ENCODE results near the gene ZNF444. TPM values are rescaled to one million over a fixed set of nuclear protein-coding genes. Genes with fewer than 3 reads are reported as not detected.
A peak's percentile ranks its signal among the peaks of the same experiment; 100 is the strongest.
"Not testable (repeated sequence)": the region's sequence is repeated elsewhere in the genome, so short reads cannot be mapped to it uniquely, and the experiment has no call there.

ZNF444 gene
- total RNA-seq, 2 donors from 2014 or later: 25.9 to 37.3 TPM

DNA sequence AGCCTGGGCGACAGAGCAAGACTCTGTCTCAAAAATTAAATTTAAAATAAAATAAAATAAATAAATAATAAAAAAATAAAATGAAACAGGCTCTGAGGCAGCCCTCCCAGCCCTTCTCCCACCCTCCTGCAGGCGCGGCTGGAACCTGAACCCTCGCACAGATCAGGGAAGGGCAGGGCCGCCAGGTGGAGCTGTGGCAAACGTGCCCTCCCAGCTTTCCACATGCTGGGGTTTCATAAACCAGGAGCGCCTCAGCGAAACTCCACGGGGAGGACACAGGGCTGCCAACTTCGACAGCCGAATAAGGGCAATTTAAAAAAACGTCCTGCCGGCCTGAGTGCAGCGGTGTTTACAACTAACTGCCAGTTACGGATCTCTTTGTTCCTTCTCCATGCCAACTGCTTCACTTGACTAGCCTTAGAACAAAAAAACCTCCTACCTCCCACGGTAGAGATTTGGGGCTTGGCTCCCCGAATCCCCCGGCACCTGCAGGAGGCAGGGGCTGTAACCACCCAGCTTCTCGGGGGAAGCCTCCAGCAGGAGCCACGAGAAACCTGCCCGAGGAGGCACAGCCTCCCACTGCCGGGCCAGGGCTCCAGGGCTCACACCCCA lies 35.9 kb upstream of the ZNF444 start:
- peak in 1 of 2 donors; percentile 52 for DNase-seq (ENCODE audit: low spot score in 2 of 2)
- Mint-ChIP-seq H3K36me3 (peaks cover 0 to 5% of the 10 kb centered on the region in 2 donors), H3K27ac (peak overlapping the region in 1 of 2 donors; percentile 67), H3K9me3 (no peaks in the 10 kb centered on the region)
- ATAC-seq: peak; percentile 74 to 79

GRCh38 chr19:56105831-56106396 lies 35.2 kb upstream of the ZNF444 start:
- H3K27ac Mint-ChIP-seq: peak overlapping the region; percentile 65 to 67
- not testable (repeated sequence) for H3K36me3 Mint-ChIP-seq; ATAC-seq; H3K9me3 Mint-ChIP-seq; DNase-seq (ENCODE audit: low spot score in 2 of 2)

GRCh38 chr19:56106397-56106849 lies 34.7 kb upstream of the ZNF444 start:
- DNase-seq (ENCODE audit: low spot score in 2 of 2) (no peak), ATAC-seq (no peak)
- Mint-ChIP-seq H3K9me3 (no peaks in the 10 kb centered on the region), H3K36me3 (peaks cover 0 to 5% of the 10 kb centered on the region in 2 donors), H3K27ac (peak overlapping the region; percentile 65 to 67)

DNA sequence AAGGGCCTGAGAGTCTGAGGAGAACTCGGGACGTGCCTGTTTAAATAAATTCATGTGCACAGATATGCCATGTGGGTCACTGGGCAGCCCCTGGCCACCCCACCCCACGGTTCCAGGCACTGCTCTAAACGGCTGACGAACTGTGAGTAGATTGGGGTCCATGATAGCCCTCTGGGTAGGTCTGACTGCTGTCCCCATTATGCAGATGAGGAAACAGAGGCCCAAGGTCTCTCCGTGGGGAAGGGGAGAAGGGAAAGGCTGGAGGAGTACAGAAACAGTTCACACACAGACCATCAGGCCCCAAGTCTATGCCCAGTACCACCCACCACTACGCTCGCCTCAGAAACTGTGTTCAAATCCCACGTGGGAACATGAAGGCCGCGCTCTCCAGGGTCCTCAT lies 34.1 kb upstream of the ZNF444 start:
- Mint-ChIP-seq H3K9me3 (no peaks in the 10 kb centered on the region), H3K27ac (no peak overlapping the region), H3K36me3 (peaks cover 0 to 5% of the 10 kb centered on the region in 2 donors)
- DNase-seq (ENCODE audit: low spot score in 2 of 2) (no peak), ATAC-seq (no peak)

DNA sequence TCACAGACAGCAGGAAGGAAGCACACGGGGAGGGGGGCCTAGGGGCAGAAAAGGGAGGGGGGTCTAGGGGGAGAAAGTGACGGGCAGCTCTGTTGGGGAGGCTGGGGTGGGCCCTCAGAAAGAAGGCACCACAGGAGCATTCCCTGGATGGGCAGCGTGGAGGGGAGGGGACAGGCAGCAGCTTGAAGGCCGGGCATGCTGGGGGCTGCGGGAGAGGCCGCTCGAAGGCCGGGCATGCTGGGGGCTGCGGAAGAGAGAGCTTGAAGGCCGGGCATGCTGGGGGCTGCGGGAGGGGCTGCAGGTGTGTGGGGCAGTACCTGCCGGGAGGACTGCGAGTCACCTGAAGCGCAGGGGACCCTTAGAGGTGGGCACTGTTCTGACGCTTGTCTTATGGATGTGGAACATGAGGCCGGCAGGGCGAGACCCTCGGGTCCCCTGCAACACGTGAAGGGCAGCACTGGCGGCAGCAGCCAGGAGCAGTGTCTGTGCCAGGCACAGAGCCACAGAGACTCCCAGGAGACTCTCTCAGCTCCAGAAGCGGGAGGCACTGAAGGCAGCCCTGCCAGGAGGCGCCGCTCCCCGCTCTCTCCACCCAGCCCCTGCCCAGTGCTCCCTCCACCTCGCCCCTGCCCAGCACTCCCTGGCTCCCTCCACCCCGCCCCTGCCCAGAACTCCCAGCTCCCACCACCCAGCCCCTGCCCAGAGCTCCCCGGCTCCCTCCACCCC lies 33.3 kb upstream of the ZNF444 start:
- Mint-ChIP-seq H3K9me3 (no peaks in the 10 kb centered on the region), H3K27ac (peak overlapping the region in 1 of 2 donors; percentile 51), H3K36me3 (peaks cover 0 to 5% of the 10 kb centered on the region in 2 donors)
- DNase-seq (ENCODE audit: low spot score in 2 of 2) (no peak), ATAC-seq (no peak)

- peaks cover 0 to 5% of the 10 kb centered on the region in 2 donors for H3K36me3 Mint-ChIP-seq
- no peaks in the 10 kb centered on the region for H3K9me3 Mint-ChIP-seq
- peak overlapping the region; percentile 51 to 93 for H3K27ac Mint-ChIP-seq
- DNase-seq (ENCODE audit: low spot score in 2 of 2): no peak
- no peak for ATAC-seq
Measured at GRCh38 chr19:56108447-56109195, 32.5 kb upstream of the ZNF444 start.

DNA sequence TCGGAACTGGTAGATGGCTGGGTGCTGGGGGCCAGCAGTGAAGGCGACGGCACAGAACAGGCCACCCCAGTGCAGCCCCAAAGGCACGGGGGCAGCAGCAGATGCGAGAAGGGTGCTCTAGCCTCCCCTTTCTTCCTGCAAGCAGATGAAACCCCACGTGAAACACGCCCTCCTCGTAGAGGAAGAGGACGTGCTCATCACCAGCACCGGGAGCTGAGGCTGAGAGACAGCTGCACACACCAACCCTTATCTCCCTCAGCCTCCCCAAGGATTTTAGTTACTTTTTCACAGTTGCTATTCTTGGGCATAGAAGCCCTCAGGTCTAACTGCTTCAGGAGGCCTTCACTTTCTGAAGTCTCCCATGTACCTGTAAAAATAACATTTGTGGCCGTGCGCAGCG lies 31.9 kb upstream of the ZNF444 start:
- Mint-ChIP-seq H3K36me3 (peaks cover 0 to 5% of the 10 kb centered on the region in 2 donors), H3K9me3 (no peaks in the 10 kb centered on the region), H3K27ac (no peak overlapping the region)
- DNase-seq (ENCODE audit: low spot score in 2 of 2) (no peak), ATAC-seq (no peak)

DNA sequence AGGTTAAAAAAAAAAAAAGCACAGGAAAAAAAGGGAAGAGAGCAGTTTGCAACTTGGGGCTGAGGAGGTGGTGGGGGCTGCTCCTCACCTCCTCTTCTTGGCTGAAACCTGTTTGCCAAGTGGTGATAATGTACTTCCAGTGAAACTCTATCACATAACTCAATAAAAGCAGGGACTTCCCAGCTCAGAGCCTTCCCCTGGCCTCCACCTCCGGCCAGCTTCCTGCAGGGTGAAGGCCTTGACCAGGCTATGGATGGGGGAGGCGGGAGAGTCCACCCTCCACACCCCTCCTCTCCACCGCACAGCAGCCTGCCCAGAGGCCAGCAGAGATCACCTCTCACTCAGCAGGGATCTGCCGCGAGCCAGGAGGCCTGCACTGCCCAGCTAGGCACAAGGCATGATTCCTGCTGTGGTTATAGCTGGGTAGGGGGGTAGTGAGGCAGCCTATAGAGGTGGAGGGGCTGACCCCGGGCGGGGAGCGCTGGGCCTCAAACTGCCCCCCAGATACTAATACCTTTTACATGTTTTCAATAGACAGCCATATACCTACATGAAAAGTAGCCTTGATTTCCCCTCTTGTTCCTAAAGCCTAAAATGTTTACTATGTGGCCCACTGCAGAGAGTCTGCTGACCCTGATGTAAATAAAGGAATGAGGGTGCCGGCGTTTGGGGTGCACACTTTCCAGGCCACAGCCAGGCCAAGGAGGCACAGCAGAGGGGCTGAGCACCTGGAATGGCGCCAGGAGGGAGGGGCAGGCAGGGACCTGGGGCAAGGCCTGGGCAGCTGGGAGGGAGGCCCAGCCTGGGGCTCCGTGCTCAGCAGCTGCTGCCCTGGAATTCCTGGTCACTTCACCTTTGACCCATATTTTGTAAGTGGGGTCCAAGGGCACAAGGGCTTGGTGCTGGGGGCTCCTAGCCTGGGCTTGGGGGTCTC lies 30.3 kb upstream of the ZNF444 start:
- DNase-seq (ENCODE audit: low spot score in 2 of 2): no peak
- Mint-ChIP-seq H3K36me3 (peaks cover 0 to 5% of the 10 kb centered on the region in 2 donors), H3K9me3 (no peaks in the 10 kb centered on the region), H3K27ac (peak overlapping the region in 1 of 2 donors; percentile 51)
- no peak for ATAC-seq

DNA sequence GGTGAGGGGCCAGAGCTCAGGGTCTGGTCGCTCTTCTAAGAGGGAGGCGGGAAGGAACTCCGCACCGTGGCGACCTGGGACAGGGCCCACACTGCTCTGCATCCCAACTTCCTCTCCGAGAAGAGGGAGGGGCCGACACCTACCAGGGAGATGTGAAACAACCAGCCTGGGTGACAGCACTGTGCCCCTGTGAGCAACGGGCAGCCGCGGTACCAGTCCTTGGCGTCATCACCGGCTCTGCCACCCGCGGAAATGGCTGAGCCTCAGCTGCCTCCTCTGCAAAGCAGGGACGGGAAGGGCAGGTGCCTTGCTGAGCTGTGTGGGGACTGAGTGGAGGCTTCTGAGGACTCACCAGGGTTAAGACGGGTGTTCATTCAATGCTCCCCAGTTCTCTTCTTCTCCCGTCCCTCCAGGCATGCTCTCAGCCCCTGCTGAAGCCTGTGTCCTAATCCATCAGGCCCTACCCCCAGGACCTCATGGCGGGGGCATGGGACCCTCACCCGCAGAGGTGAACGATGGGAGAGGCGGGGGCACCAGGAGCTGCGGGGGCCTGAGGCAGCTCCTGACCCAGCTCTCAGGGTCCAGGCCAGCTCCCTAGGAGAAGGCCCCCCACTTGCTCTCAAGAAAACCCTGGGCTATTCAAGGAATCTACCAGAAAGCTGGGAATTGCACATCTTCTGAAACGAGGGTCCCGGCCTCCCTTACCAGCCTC lies 29.3 kb upstream of the ZNF444 start:
- Mint-ChIP-seq H3K9me3 (no peaks in the 10 kb centered on the region), H3K27ac (peak overlapping the region in 1 of 2 donors; percentile 51), H3K36me3 (no peaks in the 10 kb centered on the region)
- peak; percentile 38 to 73 for DNase-seq (ENCODE audit: low spot score in 2 of 2)
- peak; percentile 84 to 97 for ATAC-seq

GRCh38 chr19:56112313-56112709 lies 28.8 kb upstream of the ZNF444 start:
- ATAC-seq (no peak), DNase-seq (ENCODE audit: low spot score in 2 of 2) (no peak)
- Mint-ChIP-seq H3K9me3 (no peaks in the 10 kb centered on the region), H3K36me3 (no peaks in the 10 kb centered on the region), H3K27ac (peak overlapping the region; percentile 51 to 69)

GRCh38 chr19:56113074-56113632 lies 27.9 kb upstream of the ZNF444 start:
- peak overlapping the region in 1 of 2 donors; percentile 51 for H3K27ac Mint-ChIP-seq
- no peak for ATAC-seq
- no peak for DNase-seq (ENCODE audit: low spot score in 2 of 2)
- no peaks in the 10 kb centered on the region for H3K9me3 Mint-ChIP-seq
- H3K36me3 Mint-ChIP-seq: no peaks in the 10 kb centered on the region

- DNase-seq (ENCODE audit: low spot score in 2 of 2) (no peak), ATAC-seq (no peak)
- no peaks in the 10 kb centered on the region for H3K9me3 Mint-ChIP-seq
- peak overlapping the region; percentile 60 to 76 for H3K27ac Mint-ChIP-seq
- H3K36me3 Mint-ChIP-seq: peaks cover 0 to 4% of the 10 kb centered on the region in 2 donors
Measured at GRCh38 chr19:56114051-56114777, 26.9 kb upstream of the ZNF444 start.

DNA sequence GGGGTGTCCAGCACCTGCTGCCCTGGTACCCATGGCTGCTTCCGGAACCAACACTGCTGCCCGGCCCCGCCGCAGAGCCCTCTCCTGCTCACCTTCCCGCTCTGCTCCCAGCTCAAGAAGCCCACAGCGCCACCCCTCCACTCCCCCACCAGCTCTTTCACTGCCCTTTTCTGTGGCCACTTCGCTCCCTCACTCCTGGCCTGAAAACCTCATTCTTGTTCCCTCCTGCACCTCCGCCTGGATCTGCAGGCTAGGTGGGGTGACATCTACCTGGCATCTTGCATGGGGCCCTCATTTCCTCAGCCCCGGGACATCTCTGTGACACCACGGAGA lies 26.3 kb upstream of the ZNF444 start:
- Mint-ChIP-seq H3K9me3 (no peaks in the 10 kb centered on the region), H3K27ac (peak overlapping the region; percentile 55 to 76), H3K36me3 (peaks cover 0 to 7% of the 10 kb centered on the region in 2 donors)
- ATAC-seq: no peak
- DNase-seq (ENCODE audit: low spot score in 2 of 2): no peak

DNA sequence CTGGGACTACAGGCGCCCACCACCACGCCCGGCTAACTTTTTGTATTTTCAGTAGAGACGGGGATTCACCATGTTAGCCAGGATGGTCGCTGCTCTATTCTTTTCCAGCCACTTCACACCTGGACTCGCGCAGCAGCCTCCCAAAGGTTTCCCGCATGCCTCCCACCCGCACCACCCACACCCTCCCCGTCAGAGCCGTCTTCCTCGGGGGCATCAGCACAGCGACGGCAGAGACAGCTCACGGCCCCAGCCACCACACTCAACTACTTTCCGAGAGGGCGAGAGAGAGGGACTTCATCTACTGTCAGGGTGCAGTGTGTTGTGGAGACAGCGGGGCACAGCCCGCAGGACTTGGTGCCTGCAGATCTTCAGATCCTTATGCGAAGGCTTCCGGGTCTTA lies 25.6 kb upstream of the ZNF444 start:
- DNase-seq (ENCODE audit: low spot score in 2 of 2): no peak
- no peak for ATAC-seq
- H3K9me3 Mint-ChIP-seq: no peaks in the 10 kb centered on the region
- no peak overlapping the region for H3K27ac Mint-ChIP-seq
- H3K36me3 Mint-ChIP-seq: peaks cover 6 to 7% of the 10 kb centered on the region in 2 donors

- ATAC-seq: no peak
- H3K9me3 Mint-ChIP-seq: no peaks in the 10 kb centered on the region
- H3K27ac Mint-ChIP-seq: peak overlapping the region in 1 of 2 donors; percentile 48
- DNase-seq (ENCODE audit: low spot score in 2 of 2): no peak
- H3K36me3 Mint-ChIP-seq: peaks cover 6 to 7% of the 10 kb centered on the region in 2 donors
Measured at GRCh38 chr19:56116606-56117005, 24.5 kb upstream of the ZNF444 start.
